GM18870 (cell line): ENCODE measurements around the gene RBM38.

Experiments used
- ATAC-seq: cut with Tn5 transposase; IDR thresholded peaks from one replicate; pipeline ENCODE4 v1.9.1; 2021; ENCODE audit warnings: moderate library complexity; ENCODE audit not compliant: unreplicated experiment

Gene RBM38

DNA sequence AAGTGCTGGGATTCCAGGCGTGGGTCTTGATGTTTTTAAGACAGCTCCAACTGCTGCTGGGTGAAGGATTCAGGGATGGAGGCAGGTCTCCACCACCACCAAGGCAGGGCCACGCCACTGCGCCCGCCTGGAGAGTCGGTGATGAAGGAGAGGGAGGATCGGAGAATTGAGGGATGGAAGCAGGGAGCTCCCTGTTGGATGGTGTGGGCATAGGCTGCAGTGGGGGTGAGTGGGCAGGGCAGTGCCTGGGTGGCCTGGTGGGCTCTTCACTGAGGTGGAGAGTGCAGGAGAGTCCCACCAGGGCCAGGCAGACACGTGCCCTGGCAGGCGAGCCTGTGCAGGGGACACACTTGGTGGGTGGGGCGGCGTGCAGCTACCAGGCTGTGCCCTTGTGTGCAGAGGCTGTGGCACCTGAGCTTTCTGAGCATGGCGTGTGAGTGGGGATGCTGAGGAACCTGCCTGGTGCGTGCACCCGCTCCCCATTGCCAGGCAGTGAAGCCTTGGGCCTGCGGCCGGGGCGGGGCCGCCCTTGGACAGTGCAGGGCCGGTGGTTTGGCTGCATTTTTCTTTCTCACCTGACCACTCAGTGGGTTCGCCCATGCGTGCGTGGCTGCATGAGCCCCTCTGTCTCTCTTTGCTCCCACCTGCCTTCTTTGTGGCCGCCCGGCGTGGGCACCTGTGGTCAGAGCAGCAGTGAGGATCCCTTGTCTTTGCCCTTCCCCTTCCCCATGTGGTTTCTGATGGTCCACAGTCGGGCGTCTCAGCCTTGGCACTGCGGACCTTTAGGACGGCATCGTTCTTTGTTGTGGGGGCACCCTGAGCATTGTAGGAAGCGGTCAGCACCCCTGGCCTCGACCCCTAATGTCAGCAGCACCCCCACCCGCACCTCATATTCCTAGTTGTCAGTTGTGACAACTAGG is 11.3 kb downstream of the RBM38 start:
- ATAC-seq = no peak

DNA sequence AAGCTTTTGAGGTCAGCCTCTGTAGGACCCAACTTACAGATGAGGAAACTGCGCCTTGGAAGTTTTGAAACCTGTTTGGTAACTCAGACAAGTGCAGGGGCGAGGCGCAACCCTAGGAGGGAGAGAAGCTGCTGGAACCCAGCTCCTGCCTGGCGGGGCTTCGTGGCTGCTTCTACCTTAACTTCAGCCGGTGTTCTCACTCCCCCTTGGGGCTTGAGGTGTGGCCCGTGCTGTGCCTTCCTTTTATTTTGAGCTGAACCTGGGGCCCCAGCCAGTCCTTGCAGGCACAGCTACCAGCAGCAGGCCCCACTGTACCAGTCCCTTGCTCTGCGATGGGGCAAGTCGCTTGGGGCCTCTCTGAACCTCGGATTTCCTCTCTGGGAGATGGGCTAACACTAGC is 12.0 kb downstream of the RBM38 start:
- ATAC-seq = no peak

DNA sequence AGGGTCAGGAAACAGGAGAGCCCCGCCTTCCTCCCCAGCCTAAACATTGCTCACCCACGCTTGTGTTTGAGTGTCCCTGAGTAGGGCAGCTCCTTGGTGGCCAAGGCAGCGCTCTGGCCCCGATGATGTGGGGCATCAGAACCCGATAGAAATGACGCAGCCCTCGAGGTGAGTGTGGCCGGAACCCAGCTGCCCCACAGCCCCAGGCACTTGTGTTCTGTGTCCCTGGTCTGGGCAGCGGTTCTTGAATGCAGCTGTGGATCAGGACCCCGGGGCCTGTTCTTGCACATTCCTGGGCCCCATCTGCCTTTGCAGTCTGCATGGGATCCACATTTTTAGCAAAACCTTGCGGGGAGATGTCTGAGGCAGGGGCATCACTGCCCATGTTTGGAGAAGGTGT is 12.8 kb downstream of the RBM38 start:
- no peak for ATAC-seq

DNA sequence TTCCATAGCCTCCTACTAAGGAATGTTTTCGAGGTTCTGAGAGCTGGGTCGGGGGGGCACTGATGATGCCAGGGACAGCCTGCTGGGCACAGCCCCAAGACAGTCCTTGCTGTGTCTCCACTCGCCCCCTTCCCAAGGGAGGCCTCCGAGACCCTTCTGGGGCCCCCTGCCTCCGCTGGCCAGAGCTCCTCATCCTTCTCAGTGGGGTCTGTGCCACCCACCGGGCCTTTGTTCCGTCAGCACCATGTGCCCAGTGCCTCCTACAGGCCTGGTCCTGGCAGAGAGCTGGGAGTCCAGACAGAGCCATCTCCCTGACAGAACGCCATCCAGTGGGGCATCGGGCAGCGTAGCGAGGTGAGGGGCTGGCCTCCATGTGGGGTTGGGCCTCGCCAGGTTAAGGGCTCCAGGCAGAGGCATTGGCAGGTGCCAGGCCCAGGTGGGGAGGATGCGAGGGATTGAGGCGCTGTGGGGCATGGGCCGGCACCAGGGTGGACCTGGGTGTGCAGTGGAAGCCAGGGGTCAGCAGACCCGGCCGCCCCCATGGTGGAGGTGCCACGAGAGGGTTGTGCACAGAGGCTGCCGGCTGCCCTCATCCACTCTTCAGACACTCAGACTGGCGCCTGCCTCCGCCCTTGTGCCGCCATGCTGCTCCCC is 13.3 kb downstream of the RBM38 start:
- no peak for ATAC-seq

DNA sequence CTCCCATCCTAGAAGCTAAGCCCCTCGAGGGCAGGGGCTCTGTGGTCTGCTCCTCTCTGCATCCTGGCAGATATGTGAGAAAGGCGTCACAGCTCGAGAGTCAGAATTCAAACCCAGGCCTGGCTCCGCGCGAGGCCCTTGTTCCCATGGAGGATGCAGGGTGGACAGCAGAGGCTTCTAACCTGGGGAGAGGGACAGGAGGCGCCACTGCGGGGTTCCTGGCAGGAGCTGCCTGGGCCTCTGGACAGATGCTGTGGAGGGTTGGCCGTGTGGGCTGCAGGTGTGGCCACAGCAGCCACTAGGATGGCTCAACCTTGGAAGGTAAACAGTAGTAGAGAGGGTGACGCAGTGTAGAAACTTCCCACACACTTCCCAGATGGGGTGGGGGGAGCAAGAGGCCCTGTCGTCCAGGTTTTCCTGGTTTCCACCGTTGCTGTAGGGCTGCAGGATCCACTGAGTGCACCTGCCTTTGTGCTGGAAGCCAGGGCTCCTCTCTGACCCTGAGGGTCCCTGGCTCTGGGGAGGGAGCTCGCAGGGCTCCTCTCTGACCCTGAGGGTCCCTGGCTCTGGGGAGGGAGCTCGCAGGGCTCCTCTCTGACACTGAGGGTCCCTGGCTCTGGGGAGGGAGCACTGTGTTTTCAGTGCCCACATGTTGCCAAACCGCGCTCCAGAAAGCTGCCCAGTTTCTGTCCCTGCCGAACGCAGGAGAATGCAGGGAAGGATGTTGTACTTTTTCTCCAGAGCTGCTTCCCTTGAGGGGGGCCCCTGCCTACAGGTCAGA is 14.2 kb downstream of the RBM38 start:
- no peak for ATAC-seq

DNA sequence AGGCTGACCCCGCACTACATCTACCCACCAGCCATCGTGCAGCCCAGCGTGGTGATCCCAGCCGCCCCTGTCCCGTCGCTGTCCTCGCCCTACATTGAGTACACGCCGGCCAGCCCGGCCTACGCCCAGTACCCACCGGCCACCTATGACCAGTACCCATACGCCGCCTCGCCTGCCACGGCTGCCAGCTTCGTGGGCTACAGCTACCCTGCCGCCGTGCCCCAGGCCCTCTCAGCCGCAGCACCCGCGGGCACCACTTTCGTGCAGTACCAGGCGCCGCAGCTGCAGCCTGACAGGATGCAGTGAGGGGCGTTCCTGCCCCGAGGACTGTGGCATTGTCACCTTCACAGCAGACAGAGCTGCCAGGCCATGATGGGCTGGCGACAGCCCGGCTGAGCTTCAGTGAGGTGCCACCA is 16.4 kb downstream of the RBM38 start:
- no peak for ATAC-seq

DNA sequence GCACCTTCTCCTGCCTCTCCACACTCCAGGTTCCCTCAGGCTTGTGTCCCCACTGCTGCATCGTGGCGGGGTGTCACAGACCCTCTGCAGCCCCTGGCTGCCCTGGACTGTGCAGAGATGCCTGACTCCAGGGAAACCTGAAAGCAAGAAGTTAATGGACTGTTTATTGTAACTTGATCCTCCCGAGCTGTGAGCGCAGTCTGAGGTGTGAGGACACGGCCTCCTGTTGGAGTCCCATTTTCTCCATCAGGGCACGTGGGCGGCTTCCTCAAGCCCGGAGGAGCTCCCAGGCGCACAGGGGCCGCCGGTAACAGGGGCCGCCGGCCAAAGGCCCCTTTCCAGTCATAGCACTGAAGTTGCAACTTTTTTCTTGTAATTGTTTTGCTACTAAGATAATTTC is 16.9 kb downstream of the RBM38 start:
- ATAC-seq = no peak

DNA sequence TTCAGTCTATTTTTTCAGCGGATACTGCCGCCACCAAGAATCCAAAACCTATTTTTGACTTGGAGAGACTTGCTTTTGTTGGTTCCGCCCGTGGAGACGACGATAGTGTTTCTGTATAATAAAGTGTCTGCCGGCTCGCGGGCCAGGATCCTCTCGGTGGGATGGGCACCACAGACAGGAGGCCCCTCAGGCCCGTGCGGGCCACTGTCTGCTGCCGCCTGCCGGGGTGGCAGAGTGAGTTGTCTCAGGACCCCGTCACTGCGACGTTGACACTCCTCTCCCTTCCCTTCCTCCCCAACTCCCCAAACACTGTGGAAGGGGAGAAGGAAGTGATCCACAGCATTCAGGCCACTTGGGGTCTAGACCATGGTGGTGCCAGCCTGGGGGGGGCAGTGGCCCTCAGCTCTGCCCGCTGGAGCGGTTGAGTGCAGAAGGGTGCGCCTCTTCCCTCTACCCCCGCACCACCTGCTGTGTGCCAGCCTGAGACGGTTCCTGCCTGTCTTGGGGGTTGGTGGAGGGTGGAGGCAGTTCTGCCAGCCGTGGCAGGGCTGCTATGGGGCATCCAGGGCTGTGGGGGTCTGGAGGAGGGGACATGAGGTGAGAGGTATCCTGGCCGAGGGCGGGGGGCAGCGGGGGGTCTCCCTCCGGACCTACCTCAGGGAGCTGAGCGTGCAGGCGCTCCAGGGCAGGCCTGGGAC is 17.5 kb downstream of the RBM38 start:
- ATAC-seq = no peak

DNA sequence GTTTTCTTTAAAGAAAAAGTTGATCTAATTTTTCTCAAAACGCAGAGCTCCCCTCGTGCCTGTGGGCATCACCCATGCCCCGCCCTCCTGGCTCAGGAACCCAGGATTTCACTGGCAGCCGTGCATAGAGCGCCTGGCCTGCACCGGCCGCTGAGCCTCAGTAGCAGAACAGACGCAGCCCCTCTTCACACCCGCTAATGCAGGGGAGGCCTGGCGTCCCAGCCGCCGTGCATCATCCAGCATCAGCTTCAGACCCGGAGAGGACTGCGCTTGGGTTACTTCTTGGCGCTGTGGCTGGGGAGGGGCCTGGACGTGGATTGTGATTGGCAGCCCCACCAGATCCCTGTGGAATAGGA is 18.1 kb downstream of the RBM38 start:
- no peak for ATAC-seq

DNA sequence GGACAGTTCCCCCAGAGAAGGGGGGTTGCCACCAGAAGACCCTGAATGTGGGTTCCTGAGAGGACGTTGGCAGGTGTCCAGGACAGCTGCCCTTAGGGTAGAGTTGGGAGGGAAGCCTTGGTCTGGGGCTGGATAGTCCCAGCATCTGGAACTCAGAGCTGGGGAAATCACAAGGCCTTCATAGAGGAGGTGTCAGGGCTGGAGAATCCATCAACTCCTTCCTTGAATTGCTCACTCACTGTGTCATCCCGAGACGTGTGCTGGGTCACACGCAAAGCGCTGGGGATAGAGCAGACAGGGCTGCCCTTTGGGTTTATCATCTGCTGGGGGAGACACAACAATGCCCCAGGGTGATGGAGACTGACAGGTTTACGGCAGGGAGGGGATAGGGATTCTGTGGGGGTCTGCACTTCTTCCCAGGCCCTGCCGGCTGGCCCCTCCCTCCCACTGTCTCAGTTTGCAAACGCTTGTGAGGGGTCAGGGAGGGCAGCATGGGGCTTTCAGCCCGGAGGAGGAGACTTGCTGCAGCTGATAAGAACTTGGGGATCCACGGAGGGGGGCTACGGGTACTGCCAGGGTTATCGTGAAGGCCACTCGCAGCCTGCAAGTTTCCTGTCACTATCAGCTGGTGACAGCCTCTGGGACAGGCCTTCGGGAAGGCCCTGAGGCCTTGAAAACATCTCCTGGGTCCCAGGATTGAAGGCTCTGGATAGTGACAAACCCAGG is 18.6 kb downstream of the RBM38 start:
- no peak for ATAC-seq

DNA sequence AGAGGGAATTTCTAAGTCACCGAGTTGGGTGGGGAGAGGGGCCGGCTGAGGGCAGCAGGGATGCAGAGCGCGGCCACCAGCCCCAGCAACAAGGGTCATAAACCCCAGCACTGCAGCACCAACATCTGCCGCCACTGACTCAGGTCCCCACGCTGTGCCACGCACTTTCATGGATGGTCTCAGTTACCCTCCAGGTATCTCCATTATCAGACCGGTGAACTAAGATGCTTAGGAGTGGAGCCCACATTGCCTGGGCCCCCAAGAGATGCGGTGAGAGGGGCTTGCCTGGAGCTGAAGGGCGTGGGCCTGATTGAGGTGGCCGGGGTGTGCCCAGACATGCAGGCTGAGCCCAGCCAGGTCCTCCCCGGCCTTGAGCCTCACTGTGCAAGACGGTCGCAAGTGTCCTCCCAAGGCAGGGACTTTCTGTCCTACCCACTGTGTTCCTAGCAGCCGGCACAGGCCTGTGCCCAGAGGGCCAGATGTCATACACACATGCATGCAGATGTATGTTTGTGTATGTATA is 19.3 kb downstream of the RBM38 start:
- no peak for ATAC-seq

DNA sequence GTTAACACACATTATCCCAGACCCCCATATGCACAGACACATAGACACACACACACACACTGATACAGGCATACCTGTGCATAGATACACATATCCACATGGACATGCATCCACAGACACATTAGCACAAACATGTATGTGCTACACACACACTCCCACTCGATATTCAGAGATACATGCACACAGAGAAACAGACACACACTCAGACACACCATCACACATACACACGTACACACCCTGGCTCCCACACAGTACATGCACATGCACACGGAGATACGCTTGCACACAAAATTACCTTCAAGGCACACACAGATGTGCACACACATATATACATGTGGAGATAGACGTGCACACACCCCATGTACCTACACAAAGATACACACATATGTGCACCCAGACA is 19.7 kb downstream of the RBM38 start:
- no peak for ATAC-seq

DNA sequence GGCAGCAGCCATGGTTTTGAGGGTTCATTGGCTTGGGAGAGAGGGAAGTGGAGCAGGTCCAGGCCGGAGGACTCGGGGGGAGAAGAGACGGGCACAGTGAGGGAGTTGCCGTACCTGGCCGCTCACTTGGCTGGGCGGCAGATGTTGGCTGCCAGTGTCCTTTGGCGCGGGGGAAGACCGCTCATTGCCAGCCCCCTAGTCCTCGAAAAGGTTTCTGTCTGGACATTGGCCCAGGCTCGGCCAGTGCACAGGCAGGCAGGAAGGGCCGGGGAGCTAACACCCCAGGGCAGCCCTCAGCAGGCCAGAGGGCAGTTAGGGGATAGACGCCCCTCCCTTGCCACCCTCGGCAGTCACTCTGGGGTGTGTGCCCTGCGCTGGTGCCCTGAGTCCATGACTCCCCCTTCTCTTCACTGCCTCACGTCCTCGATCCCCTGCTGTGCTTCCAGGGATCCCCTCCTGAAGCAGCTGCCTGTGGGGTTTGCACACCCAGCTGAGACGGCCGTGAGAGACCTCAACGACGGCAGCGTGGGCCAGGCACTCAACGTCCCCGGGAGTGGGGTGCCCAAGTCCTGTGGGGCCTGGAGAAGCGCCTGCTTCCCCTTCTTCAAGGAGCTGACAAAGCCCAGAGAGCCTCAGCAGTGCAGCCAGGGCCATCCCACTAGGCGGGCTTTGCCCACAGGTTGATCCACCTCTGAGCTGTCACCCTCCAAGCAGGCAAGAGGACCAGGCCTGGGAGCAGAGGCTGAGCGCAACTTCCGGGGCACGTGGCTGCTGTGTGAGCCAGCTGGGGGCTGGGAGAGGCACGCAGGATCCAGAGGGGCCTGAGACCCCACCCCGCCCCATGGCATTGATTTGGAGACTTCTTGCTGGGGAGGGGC is 20.4 kb downstream of the RBM38 start:
- no peak for ATAC-seq

DNA sequence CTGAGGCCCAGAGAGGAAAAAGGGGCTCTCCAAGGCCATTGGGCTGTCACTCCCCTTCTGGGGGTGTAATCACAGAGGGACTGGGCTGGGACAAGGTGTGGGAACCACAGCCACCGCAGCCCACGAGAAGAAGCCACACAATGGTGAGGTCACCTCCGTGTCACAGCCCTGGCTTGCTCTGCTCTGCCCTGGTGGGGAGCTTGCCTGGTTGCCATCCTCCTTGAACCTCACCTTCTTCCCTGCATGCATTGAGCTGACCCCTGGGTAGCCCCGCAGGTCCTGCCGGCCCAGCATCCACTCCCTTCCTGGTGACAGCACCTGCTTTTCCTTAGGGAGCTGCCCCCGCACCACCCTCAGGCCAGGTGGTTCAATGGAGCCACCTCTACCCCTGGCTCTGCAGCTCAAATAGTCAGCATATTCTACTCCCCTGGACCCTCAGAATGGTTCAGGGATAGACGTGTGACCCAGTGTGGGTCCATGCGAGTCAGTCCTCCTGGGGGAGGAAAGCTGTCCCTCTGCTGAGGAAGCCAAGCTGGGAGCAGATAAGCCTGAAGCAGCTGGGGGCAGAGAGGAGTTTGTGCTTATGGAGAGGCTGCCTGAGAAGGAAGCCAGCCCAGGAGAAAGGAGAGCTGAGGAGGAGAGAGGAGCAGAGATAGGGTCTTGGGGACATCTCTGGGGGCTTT is 21.3 kb downstream of the RBM38 start:
- no peak for ATAC-seq

DNA sequence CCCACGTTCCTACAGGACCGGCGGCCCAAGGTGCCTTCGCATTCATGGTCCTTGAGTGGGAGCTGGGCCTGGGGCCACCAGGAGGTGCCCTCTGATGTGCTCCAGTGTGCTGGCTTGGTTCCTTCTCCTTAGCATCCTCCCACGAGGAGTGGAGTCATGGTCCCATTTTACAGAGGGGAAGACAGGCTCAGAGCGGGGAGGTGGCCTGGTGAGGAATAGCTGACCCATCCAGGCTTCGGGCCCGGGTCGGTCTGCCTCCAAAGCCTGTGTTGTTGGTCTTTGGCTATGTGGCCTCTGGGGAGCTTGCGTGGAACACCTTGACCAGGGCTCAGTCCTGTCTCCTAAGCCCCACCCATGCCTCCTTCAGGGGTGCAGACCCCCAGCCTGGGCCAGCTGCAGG is 22.8 kb downstream of the RBM38 start:
- ATAC-seq = no peak

DNA sequence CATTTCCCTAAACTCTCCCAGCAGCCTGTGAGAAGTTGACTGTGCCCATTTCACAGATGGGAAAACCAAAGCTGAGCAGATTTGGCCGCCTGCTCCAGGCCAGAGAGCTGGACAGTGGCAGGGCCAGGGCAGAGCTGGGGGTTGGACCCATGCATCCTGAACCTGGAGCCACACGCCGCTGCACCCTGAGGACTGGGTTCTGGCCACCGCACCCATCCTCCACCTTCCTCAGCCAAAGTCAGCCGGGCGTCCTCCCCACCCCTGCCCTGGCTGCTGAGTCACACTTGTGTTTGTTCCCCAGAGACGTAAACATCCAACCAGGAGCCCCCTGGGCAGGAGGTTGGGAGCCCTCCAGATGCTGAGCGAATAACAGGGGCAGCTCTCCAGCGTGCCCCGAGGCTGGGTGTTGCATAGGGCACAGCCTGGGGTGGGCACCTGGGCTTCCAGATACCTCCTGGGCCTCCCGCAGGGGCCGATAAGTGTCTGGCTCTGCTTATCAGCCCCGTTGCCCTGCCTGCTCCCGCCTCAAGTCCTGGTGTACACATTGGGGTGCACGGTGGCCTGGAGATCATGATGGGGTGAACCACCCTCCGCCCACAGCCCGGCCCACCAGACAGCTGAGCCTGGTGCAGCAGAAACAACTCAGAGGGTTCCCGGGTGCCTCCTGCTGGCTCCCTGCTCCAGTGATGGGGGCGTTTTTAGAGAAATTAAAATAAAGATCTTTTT is 23.8 kb downstream of the RBM38 start:
- ATAC-seq = no peak

DNA sequence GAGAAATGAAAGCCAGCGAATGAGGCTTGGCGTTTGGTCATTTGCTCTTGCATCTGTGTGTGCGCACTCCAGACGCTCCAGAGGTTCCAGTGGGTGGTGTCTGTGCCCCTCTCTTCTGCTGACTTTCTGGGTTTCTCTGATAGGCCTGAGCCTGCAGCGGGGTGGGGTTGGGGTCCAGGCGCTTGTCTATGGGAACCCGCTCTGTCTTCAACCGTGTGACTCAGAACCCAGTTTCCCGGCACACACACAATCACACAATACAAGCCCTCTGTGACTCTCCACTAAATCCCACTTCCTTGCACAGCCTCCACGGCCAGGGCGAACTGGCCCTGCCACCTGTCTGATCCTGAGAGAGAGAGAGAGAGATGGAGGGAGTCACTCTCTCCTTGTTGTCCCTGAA is 24.6 kb downstream of the RBM38 start:
- no peak for ATAC-seq
